HCT116 (cell line): ENCODE data around the gene BRICD5. TPM values are rescaled to one million over a fixed set of nuclear protein-coding genes. Genes with fewer than 3 reads are reported as not detected.

ENCODE experiments used
- ATAC-seq: fragments of 200-7000 bp; cut with Tn5 transposase; 2 replicates; pipeline ENCODE4 v1.9.1; 2020; ENCODE audit warnings: mild to moderate bottlenecking, moderate library complexity
- BruUV-seq: library from RNA; stranded (reverse); fragments of 400-500 nt; replicated peaks from 2 replicates; lab custom pipeline; 2021; lab: Mats Ljungman, UMichigan
- CTCF ChIA-PET: fragments of 300-600 bp; sonication (Branson Sonifier 250); formaldehyde crosslinking; loops from one replicate; lab custom pipeline; 2021; ENCODE audit warnings: antibody characterized with exemption; lab: Charles Lee
- POLR2A ChIA-PET: fragments of 300-600, 350-600 bp; sonication (Branson Sonifier 250); formaldehyde crosslinking; loops from one replicate; lab custom pipeline; 2021; ENCODE audit warnings: antibody characterized with exemption; lab: Charles Lee
- RAD21 ChIA-PET, 2 experiments: fragments of 300-600 bp; sonication (Branson Sonifier 250); formaldehyde crosslinking; loops; one replicate each; lab custom pipeline; 2023; ENCODE audit warnings: low total read pairs in 2 of 2; ENCODE audit not compliant: uncharacterized antibody in 2 of 2, unreplicated experiment in 2 of 2, low non-redundant PET in 1 of 2; lab: Charles Lee
- DNase-seq: peaks from one replicate; pipeline ENCODE4 v3.0.0-alpha.2; 2010; ENCODE audit warnings: low read depth, low spot score
- H2AFZ ChIP-seq: fragments of 200-600 bp; shearing (Covaris generic), sonication (generic); 2 replicates; pipeline ENCODE4 v1.6.1; 2017; ENCODE audit warnings: low read depth, mixed run types, mixed read lengths, antibody characterized with exemption, low read length; ENCODE audit not compliant: poor library complexity, severe bottlenecking
- H3K27ac ChIP-seq: 2 replicates; pipeline ENCODE4 v1.5.1; 2012; ENCODE audit warnings: low read depth, low read length
- H3K27me3 ChIP-seq: fragments of 200-600 bp; sonication (generic); 2 replicates; pipeline ENCODE4 v1.6.1; 2016; ENCODE audit warnings: mixed run types, low read length, mixed read lengths; ENCODE audit not compliant: insufficient read depth
- H3K36me3 ChIP-seq, 2 experiments: fragments of 200-500 bp in 1 of 2; fragments of 200-600 bp in 1 of 2; sonication (Bioruptor generic) in 1 of 2; sonication (generic) in 1 of 2; 2 replicates each; pipeline versions ENCODE4 v1.5.1 to v1.6.1; 2014 to 2016; ENCODE audit warnings: low read length in 2 of 2, inconsistent platforms in 1 of 2, mixed read lengths in 1 of 2, mixed run types in 1 of 2; ENCODE audit not compliant: insufficient read depth in 2 of 2, control insufficient read depth in 1 of 2
- H3K4me1 ChIP-seq, 2 experiments: fragments of 200-600 bp in 1 of 2; sonication (generic) in 1 of 2; 2 replicates each; pipeline versions ENCODE4 v1.5.1 to v1.6.1; 2012 to 2017; ENCODE audit warnings: low read length in 2 of 2, inconsistent platforms in 1 of 2, mild to moderate bottlenecking in 1 of 2, mixed read lengths in 1 of 2, mixed run types in 1 of 2, moderate library complexity in 1 of 2; ENCODE audit not compliant: insufficient read depth in 2 of 2, control insufficient read depth in 1 of 2
- H3K4me2 ChIP-seq: fragments of 200-600 bp; sonication (generic); 2 replicates; pipeline ENCODE4 v1.6.1; 2017; ENCODE audit warnings: mixed run types, low read length, mixed read lengths
- H3K4me3 ChIP-seq, 2 experiments: fragments of 200-600 bp in 1 of 2; sonication (generic) in 1 of 2; replicated peaks in 1 of 2; 2 replicates each; pipeline ENCODE4 v1.5.1; 2011 to 2016; ENCODE audit warnings: low read length in 2 of 2, control low read depth in 1 of 2, low read depth in 1 of 2, mild to moderate bottlenecking in 1 of 2, mixed read lengths in 1 of 2, mixed run types in 1 of 2
- H3K79me2 ChIP-seq: fragments of 200-600 bp; sonication (generic); 2 replicates; pipeline ENCODE4 v1.6.1; 2017; ENCODE audit warnings: mild to moderate bottlenecking, mixed run types, low read length, moderate library complexity, mixed read lengths; ENCODE audit not compliant: insufficient read depth
- H3K9ac ChIP-seq: fragments of 200-600 bp; sonication (generic); 2 replicates; pipeline ENCODE4 v1.6.1; 2016; ENCODE audit warnings: low read length, mixed read lengths
- H3K9me2 ChIP-seq: fragments of 200-600 bp; sonication (generic), shearing (Covaris generic); 2 replicates; pipeline ENCODE4 v1.6.1; 2017; ENCODE audit warnings: mixed run types, mild to moderate bottlenecking, moderate library complexity; ENCODE audit not compliant: insufficient read depth
- H3K9me3 ChIP-seq, 2 experiments: fragments of 200-500 bp in 1 of 2; fragments of 200-600 bp in 1 of 2; sonication (Bioruptor generic) in 1 of 2; sonication (generic) in 1 of 2; 2 replicates each; pipeline ENCODE4 v1.6.1; 2014 to 2017; ENCODE audit warnings: low read length in 2 of 2, mixed read lengths in 2 of 2, inconsistent platforms in 1 of 2, low read depth in 1 of 2, mild to moderate bottlenecking in 1 of 2, mixed run types in 1 of 2, moderate library complexity in 1 of 2; ENCODE audit not compliant: control insufficient read depth in 1 of 2, insufficient read depth in 1 of 2
- H4K20me1 ChIP-seq: fragments of 200-600 bp; sonication (generic), shearing (Covaris generic); 2 replicates; pipeline ENCODE4 v1.6.1; 2017; ENCODE audit warnings: mixed run types, mild to moderate bottlenecking, moderate library complexity; ENCODE audit not compliant: insufficient read depth
- ATF3 ChIP-seq: IDR thresholded peaks from 2 replicates; pipeline ENCODE4 v1.6.1; 2012
- CBX3 ChIP-seq: IDR thresholded peaks from 2 replicates; pipeline ENCODE4 v1.6.1; 2012; ENCODE audit warnings: low read depth
- CTCF ChIP-seq, 3 experiments: fragments of 200-600 bp in 1 of 3; sonication (generic) in 1 of 3; IDR thresholded peaks in 2 of 3; conservative IDR thresholded peaks in 1 of 3; 2 replicates each; pipeline ENCODE4 v1.5.1; 2012 to 2017; ENCODE audit warnings: low read depth in 2 of 3, low read length in 2 of 3, antibody characterized with exemption in 1 of 3, borderline replicate concordance in 1 of 3, control low read depth in 1 of 3, mild to moderate bottlenecking in 1 of 3, mixed read lengths in 1 of 3, mixed run types in 1 of 3, moderate library complexity in 1 of 3; ENCODE audit not compliant: insufficient read depth in 1 of 3
- EGR1 ChIP-seq: IDR thresholded peaks from 2 replicates; pipeline ENCODE4 v1.6.1; 2012; ENCODE audit warnings: low read depth
- ELF1 ChIP-seq: IDR thresholded peaks from 2 replicates; pipeline ENCODE4 v1.6.1; 2012; ENCODE audit warnings: low read depth, borderline replicate concordance
- EZH2 ChIP-seq: fragments of 200-600 bp; sonication (generic); IDR thresholded peaks from 2 replicates; pipeline ENCODE4 v1.6.1; 2017; ENCODE audit warnings: antibody characterized with exemption, mixed run types
- JUND ChIP-seq: IDR thresholded peaks from 2 replicates; pipeline ENCODE4 v1.6.1; 2012
- POLR2A ChIP-seq: IDR thresholded peaks from 2 replicates; pipeline ENCODE4 v1.7.0; 2011; ENCODE audit warnings: borderline replicate concordance; ENCODE audit not compliant: insufficient read depth, insufficient read length; ENCODE audit errors: extremely low read depth
- RAD21 ChIP-seq: IDR thresholded peaks from 2 replicates; pipeline ENCODE4 v1.6.1; 2012; ENCODE audit warnings: low read depth, mild to moderate bottlenecking
- REST ChIP-seq: IDR thresholded peaks from 2 replicates; pipeline ENCODE4 v1.6.1; 2012; ENCODE audit warnings: low read depth
- SIN3A ChIP-seq: IDR thresholded peaks from 2 replicates; pipeline ENCODE4 v1.6.1; 2012; ENCODE audit warnings: low read depth
- SP1 ChIP-seq: IDR thresholded peaks from 2 replicates; pipeline ENCODE4 v1.6.1; 2012; ENCODE audit warnings: low read depth
- SRF ChIP-seq: IDR thresholded peaks from 2 replicates; pipeline ENCODE4 v1.6.1; 2012; ENCODE audit warnings: low read depth
- ZFX ChIP-seq: fragments of 450-650 bp; IDR thresholded peaks from 2 replicates; pipeline ENCODE4 v1.6.1; 2017
- intact Hi-C: fragments of 100-400 bp; cut with micrococcal nuclease; formaldehyde crosslinking; loops from 2 replicates; pipeline ENCODE4 v1.10.0; 2022
- total RNA-seq: library from RNA; stranded (reverse); gene quantifications from one replicate; pipeline ENCODE4 v1.2.1, GENCODE V29; 2021; ENCODE audit not compliant: unreplicated experiment
- TF ChIP-seq, protein P1 (sequence below): IDR thresholded peaks from 2 replicates; pipeline ENCODE4 v1.6.1; 2011; ENCODE audit warnings: mild to moderate bottlenecking, low read length, moderate library complexity; ENCODE audit not compliant: insufficient replicate concordance; ENCODE audit errors: extremely low read depth

Gene BRICD5
- total RNA-seq, 1 experiment from 2014 or later: 9.8 TPM

DNA sequence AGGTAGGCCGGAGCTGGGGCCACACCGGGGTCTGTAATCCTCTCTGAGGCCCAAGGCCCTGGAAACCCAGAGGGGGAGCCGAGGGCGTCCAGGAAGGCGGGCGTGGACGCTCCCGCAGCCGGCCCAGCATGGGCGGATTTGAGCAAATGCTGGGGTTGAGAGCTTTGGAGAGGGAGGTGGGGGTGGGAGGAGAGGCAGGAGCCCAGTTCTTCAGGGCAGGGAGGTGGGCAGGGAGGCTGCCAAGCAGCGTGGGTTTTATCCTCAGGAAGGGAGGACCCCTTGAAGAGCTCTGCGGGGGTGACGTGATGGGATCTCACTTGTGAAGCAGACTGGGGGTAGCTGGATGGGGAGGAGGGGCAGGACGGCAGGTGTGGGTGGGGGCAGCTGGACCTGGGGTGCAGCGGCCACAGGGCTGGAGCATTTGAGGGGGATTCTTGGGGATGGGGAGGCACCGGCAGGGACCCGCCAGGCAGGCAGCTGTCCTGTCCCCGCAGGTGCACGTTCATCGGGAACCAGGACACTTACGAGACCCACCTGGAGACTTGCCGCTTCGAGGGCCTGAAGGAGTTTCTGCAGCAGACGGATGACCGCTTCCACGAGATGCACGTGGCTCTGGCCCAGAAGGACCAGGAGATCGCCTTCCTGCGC lies 37.9 kb downstream of the BRICD5 start:
- no peaks in the 10 kb centered on the region for H3K27me3 ChIP-seq
- ChIA-PET CTCF (no interaction called here), POLR2A (interaction anchor here (0.7 to 1.4 kb wide), 2 partner anchors 17 to 86 kb away, joined by 4 to 10 read pairs; partner anchors contain the start of gene TRAF7), RAD21 (no interaction called here)
- ATAC-seq (no peak), DNase-seq (no peak)
- H3K4me2 ChIP-seq: no peak overlapping the region
- no peak overlapping the region for H3K27ac ChIP-seq
- intact Hi-C loops: no loop called here
- TF ChIP-seq POLR2A (no peak), CTCF (IDR thresholded peaks at IDR 0.05 in 2 of 3, conservative IDR thresholded peaks at IDR 0.05 in 1 of 3; ENCODE audit: borderline replicate concordance in 1 of 3, insufficient read depth in 1 of 3, low read depth in 2 of 3, low read length in 2 of 3) (no peak), ELF1 (no peak), EZH2 (no peak), REST (no peak), CBX3 (no peak), SP1 (no peak), EGR1 (no peak), ZFX (no peak), SIN3A (no peak), ATF3 (no peak), RAD21 (no peak), JUND (no peak), SRF (no peak)
- TF ChIP-seq, protein P1, sequence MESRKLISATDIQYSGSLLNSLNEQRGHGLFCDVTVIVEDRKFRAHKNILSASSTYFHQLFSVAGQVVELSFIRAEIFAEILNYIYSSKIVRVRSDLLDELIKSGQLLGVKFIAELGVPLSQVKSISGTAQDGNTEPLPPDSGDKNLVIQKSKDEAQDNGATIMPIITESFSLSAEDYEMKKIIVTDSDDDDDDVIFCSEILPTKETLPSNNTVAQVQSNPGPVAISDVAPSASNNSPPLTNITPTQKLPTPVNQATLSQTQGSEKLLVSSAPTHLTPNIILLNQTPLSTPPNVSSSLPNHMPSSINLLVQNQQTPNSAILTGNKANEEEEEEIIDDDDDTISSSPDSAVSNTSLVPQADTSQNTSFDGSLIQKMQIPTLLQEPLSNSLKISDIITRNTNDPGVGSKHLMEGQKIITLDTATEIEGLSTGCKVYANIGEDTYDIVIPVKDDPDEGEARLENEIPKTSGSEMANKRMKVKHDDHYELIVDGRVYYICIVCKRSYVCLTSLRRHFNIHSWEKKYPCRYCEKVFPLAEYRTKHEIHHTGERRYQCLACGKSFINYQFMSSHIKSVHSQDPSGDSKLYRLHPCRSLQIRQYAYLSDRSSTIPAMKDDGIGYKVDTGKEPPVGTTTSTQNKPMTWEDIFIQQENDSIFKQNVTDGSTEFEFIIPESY: no peak
- BruUV-seq: no TSS peak
- peaks cover 3% of the 10 kb centered on the region; the same call in 1 of the 2 replicates for H3K79me2 ChIP-seq
- no peak overlapping the region for H3K4me3 ChIP-seq
- H2AFZ ChIP-seq: no peak overlapping the region
- H4K20me1 ChIP-seq: no peaks in the 10 kb centered on the region
- no peaks in the 10 kb centered on the region for H3K9me2 ChIP-seq
- H3K9me3 ChIP-seq: no peaks in the 10 kb centered on the region
- H3K36me3 ChIP-seq: peaks cover 8 to 40% of the 10 kb centered on the region in 2 experiments; a peak in 2 of 4 replicates
- H3K4me1 ChIP-seq: no peaks in the 10 kb centered on the region
- no peak overlapping the region for H3K9ac ChIP-seq
